HG03354 (cell line): Measurements from ENCODE around the gene PCIF1.
"Not testable (repeated sequence)": the region's sequence is repeated elsewhere in the genome, so short reads cannot be mapped to it uniquely, and the experiment has no call there.

Source experiments
- ATAC-seq: cut with Tn5 transposase; IDR thresholded peaks from one replicate; pipeline ENCODE4 v1.9.1; 2021; ENCODE audit warnings: mild to moderate bottlenecking; ENCODE audit not compliant: unreplicated experiment, poor library complexity, severe bottlenecking

Gene PCIF1

GRCh38 chr20:45981261-45981660, 46.8 kb downstream of the PCIF1 start:
- ATAC-seq: no peak

- no peak for ATAC-seq
Observed at GRCh38 chr20:45983279-45983743, 48.8 kb downstream of the PCIF1 start.

GRCh38 chr20:45985573-45985972, 51.1 kb downstream of the PCIF1 start:
- no peak for ATAC-seq

GRCh38 chr20:45987108-45987780, 52.8 kb downstream of the PCIF1 start:
- ATAC-seq: no peak

GRCh38 chr20:45988830-45989229, 54.3 kb downstream of the PCIF1 start:
- ATAC-seq: not testable (repeated sequence)

- no peak for ATAC-seq
Observed at GRCh38 chr20:45991616-45992015, 57.1 kb downstream of the PCIF1 start.

- ATAC-seq: no peak
Observed at GRCh38 chr20:45993197-45993951, 58.9 kb downstream of the PCIF1 start.

GRCh38 chr20:45994761-45995493, 60.4 kb downstream of the PCIF1 start:
- ATAC-seq: no peak

- not testable (repeated sequence) for ATAC-seq
Observed at GRCh38 chr20:45995495-45996097, 61.1 kb downstream of the PCIF1 start.

- no peak for ATAC-seq
Observed at GRCh38 chr20:45997187-45997586, 62.7 kb downstream of the PCIF1 start.
